Thyroid gland (tissue), 4 donors: Measurements from ENCODE around the gene SNCAIP.

Experiments used
- CTCF ChIP-seq, 6 experiments: fragments of 200-600 bp in 3 of 6; fragments of 450-650 bp in 3 of 6; sonication (generic) in 3 of 6; IDR thresholded peaks; one replicate each; pipeline ENCODE4 v1.5.1; 2016 to 2019; ENCODE audit warnings: antibody characterized with exemption in 6 of 6, mild to moderate bottlenecking in 2 of 6, inconsistent platforms in 1 of 6, moderate library complexity in 1 of 6
- POLR2A ChIP-seq, 2 donors: fragments of 450-650 bp; IDR thresholded peaks; one replicate each; pipeline ENCODE4 v1.6.1; 2017; ENCODE audit warnings: antibody characterized with exemption in 2 of 2, mild to moderate bottlenecking in 2 of 2, moderate library complexity in 1 of 2

- TF ChIP-seq CTCF (IDR thresholded peaks at IDR 0.05) (no peak), POLR2A (IDR thresholded peaks at IDR 0.05) (no peak)
Measured at GRCh38 chr5:122400938-122401337, 88.9 kb downstream of the SNCAIP start.
